OCI-LY7 (cell line): ENCODE measurements around the gene GALNTL6. TPM values are rescaled to one million over a fixed set of nuclear protein-coding genes. Genes with fewer than 3 reads are reported as not detected.

Source experiments
- BruUV-seq: library from RNA; stranded (reverse); fragments of 400-500 nt; replicated peaks from 2 replicates; lab custom pipeline; 2021; lab: Mats Ljungman, UMichigan
- CTCF ChIA-PET: fragments of 300-600 bp; sonication (Branson Sonifier 250); formaldehyde crosslinking; loops from one replicate; lab custom pipeline; 2022; ENCODE audit warnings: antibody characterized with exemption; ENCODE audit not compliant: unreplicated experiment; lab: Charles Lee
- POLR2A ChIA-PET: fragments of 300-600 bp; sonication (Branson Sonifier 250); formaldehyde crosslinking; loops from one replicate; lab custom pipeline; 2022; ENCODE audit warnings: antibody characterized with exemption; lab: Charles Lee
- DNase-seq: peaks from one replicate; pipeline ENCODE4 v3.0.0-alpha.2; 2015; ENCODE audit warnings: low spot score
- H2AFZ ChIP-seq: fragments of 200-600 bp; sonication (generic), shearing (Covaris generic); 2 replicates; pipeline ENCODE4 v1.6.1; 2014; ENCODE audit warnings: mild to moderate bottlenecking, antibody characterized with exemption, low read length, moderate library complexity
- H3K27ac ChIP-seq: fragments of 200-600 bp; sonication (generic); 2 replicates; pipeline ENCODE4 v1.5.1; 2014; ENCODE audit warnings: mixed run types, low read depth, mild to moderate bottlenecking, moderate library complexity, low read length, inconsistent platforms; ENCODE audit not compliant: poor library complexity, severe bottlenecking
- H3K36me3 ChIP-seq: fragments of 200-600 bp; sonication (generic); 2 replicates; pipeline ENCODE4 v1.6.1; 2014; ENCODE audit warnings: mild to moderate bottlenecking, antibody characterized with exemption, low read length, moderate library complexity, mixed read lengths; ENCODE audit not compliant: insufficient read depth
- H3K4me1 ChIP-seq: fragments of 200-600 bp; sonication (generic); 2 replicates; pipeline ENCODE4 v1.5.1; 2014; ENCODE audit warnings: mild to moderate bottlenecking, low read length; ENCODE audit not compliant: insufficient read depth, poor library complexity, severe bottlenecking
- H3K4me2 ChIP-seq: fragments of 200-600 bp; sonication (generic); 2 replicates; pipeline ENCODE4 v1.6.1; 2014; ENCODE audit warnings: mild to moderate bottlenecking, low read length
- H3K4me3 ChIP-seq: fragments of 200-600 bp; sonication (generic); 2 replicates; pipeline ENCODE4 v1.5.1; 2014; ENCODE audit warnings: mild to moderate bottlenecking, low read depth, low read length; ENCODE audit not compliant: poor library complexity, severe bottlenecking
- H3K79me2 ChIP-seq: fragments of 200-600 bp; sonication (generic); 2 replicates; pipeline ENCODE4 v1.6.1; 2016; ENCODE audit warnings: low read depth, mild to moderate bottlenecking, low read length, moderate library complexity, mixed read lengths; ENCODE audit not compliant: insufficient read depth
- H3K9me2 ChIP-seq: fragments of 200-600 bp; sonication (generic); 2 replicates; pipeline ENCODE4 v1.6.1; 2016; ENCODE audit warnings: mild to moderate bottlenecking, low read length, mixed read lengths; ENCODE audit not compliant: insufficient read depth
- H3K9me3 ChIP-seq: fragments of 200-600 bp; sonication (generic); 2 replicates; pipeline ENCODE4 v1.6.1; 2014; ENCODE audit warnings: mild to moderate bottlenecking, mixed run types, low read length, mixed read lengths
- H4K20me1 ChIP-seq: fragments of 200-600 bp; sonication (generic); 2 replicates; pipeline ENCODE4 v1.6.1; 2014; ENCODE audit warnings: mild to moderate bottlenecking, antibody characterized with exemption, low read length, moderate library complexity, mixed read lengths; ENCODE audit not compliant: insufficient read depth
- CTCF ChIP-seq: fragments of 200-600 bp; sonication (generic); conservative IDR thresholded peaks from 2 replicates; pipeline ENCODE4 v1.5.1; 2014; ENCODE audit warnings: mild to moderate bottlenecking, antibody characterized with exemption, low read length, moderate library complexity, mixed read lengths
- EZH2phosphoT487 ChIP-seq: fragments of 200-600 bp; sonication (generic); IDR thresholded peaks from 2 replicates; pipeline ENCODE4 v1.6.1; 2018; ENCODE audit warnings: low read depth, borderline replicate concordance, mild to moderate bottlenecking, mixed run types, antibody characterized with exemption, low read length, moderate library complexity, mixed read lengths
- intact Hi-C: fragments of 100-400 bp; cut with micrococcal nuclease; formaldehyde crosslinking; loops from one replicate; pipeline ENCODE4 v1.10.0; 2022; ENCODE audit not compliant: unreplicated experiment
- total RNA-seq, 2 experiments: library from RNA; depleted of rRNA in 1 of 2; stranded (reverse); fragments of >200 nt in 1 of 2; shearing (Covaris generic) in 1 of 2; gene quantifications; 2 replicates each; pipeline ENCODE4 v1.2.3, GENCODE V29; 2014 to 2022

GALNTL6 gene
- total RNA-seq, 2 experiments from 2014 or later = not detected

- H2AFZ ChIP-seq = no peak overlapping the region
- TF ChIP-seq CTCF (no peak), EZH2phosphoT487 (no peak)
- ChIA-PET POLR2A (no interaction called here), CTCF (no interaction called here)
- H3K4me2 ChIP-seq = no peak overlapping the region
- intact Hi-C loops = no loop called here
- no peaks in the 10 kb centered on the region for H3K79me2 ChIP-seq
- DNase-seq = no peak
- no TSS peak for BruUV-seq
- no peaks in the 10 kb centered on the region for H3K36me3 ChIP-seq
- H4K20me1 ChIP-seq = no peaks in the 10 kb centered on the region
- H3K4me1 ChIP-seq = no peaks in the 10 kb centered on the region
- H3K9me3 ChIP-seq = no peaks in the 10 kb centered on the region
- H3K4me3 ChIP-seq = no peak overlapping the region
- H3K27ac ChIP-seq = no peak overlapping the region
- H3K9me2 ChIP-seq = no peaks in the 10 kb centered on the region
These were observed 457.2 kb downstream of the GALNTL6 start for GRCh38 chr4:172270397-172270796.

GRCh38 chr4:172287117-172287516, 473.9 kb downstream of the GALNTL6 start:
- TF ChIP-seq CTCF (no peak), EZH2phosphoT487 (no peak)
- H3K79me2 ChIP-seq = no peaks in the 10 kb centered on the region
- no peaks in the 10 kb centered on the region for H3K9me2 ChIP-seq
- no peak for DNase-seq
- no peak overlapping the region for H3K27ac ChIP-seq
- no peaks in the 10 kb centered on the region for H4K20me1 ChIP-seq
- intact Hi-C loops = no loop called here
- ChIA-PET POLR2A (no interaction called here), CTCF (no interaction called here)
- H3K9me3 ChIP-seq = no peaks in the 10 kb centered on the region
- H3K4me1 ChIP-seq = no peaks in the 10 kb centered on the region
- no peak overlapping the region for H2AFZ ChIP-seq
- H3K4me2 ChIP-seq = no peak overlapping the region
- H3K36me3 ChIP-seq = no peaks in the 10 kb centered on the region
- BruUV-seq = no TSS peak
- H3K4me3 ChIP-seq = no peak overlapping the region

GRCh38 chr4:172305698-172306097, 492.5 kb downstream of the GALNTL6 start:
- H3K9me2 ChIP-seq = no peaks in the 10 kb centered on the region
- H3K36me3 ChIP-seq = no peaks in the 10 kb centered on the region
- no peaks in the 10 kb centered on the region for H4K20me1 ChIP-seq
- no peaks in the 10 kb centered on the region for H3K9me3 ChIP-seq
- no peak for TF ChIP-seq CTCF
- no peak for TF ChIP-seq EZH2phosphoT487
- H2AFZ ChIP-seq = no peak overlapping the region
- no peak overlapping the region for H3K4me3 ChIP-seq
- BruUV-seq = no TSS peak
- H3K27ac ChIP-seq = no peak overlapping the region
- no peak overlapping the region for H3K4me2 ChIP-seq
- ChIA-PET POLR2A (no interaction called here), CTCF (no interaction called here)
- H3K4me1 ChIP-seq = no peaks in the 10 kb centered on the region
- DNase-seq = no peak
- H3K79me2 ChIP-seq = no peaks in the 10 kb centered on the region
- intact Hi-C loops = no loop called here
